ENCODE measurements around the gene HNRNPCL1.
"Not testable (repeated sequence)": the region's sequence is repeated elsewhere in the genome, so short reads cannot be mapped to it uniquely, and the experiment has no call there.

The HNRNPCL1 gene

GRCh38 chr1:12848620-12849019 is at the start of gene HNRNPCL1:
HNRNPCL1 (minus strand) TSS chr1:12848720; CDS start chr1:12848289, 431 bp downstream.
- H3K9me3 ChIP-seq (ENCODE audit: control insufficient read depth in 1 of 2, low read length in 2 of 2); H3K27me3 ChIP-seq (ENCODE audit: low read depth, low read length); H3K4me1 ChIP-seq (ENCODE audit: control insufficient read depth in 1 of 2, insufficient read depth in 2 of 2, low read length in 2 of 2); H3K27ac ChIP-seq (ENCODE audit: low read length); H3K36me3 ChIP-seq (ENCODE audit: control insufficient read depth in 1 of 2, insufficient read depth in 2 of 2, low read length in 2 of 2); H3K4me3 ChIP-seq (ENCODE audit: low read depth in 1 of 2, low read length in 2 of 2): not testable (repeated sequence)

- not testable (repeated sequence) for H3K4me1 ChIP-seq (ENCODE audit: control insufficient read depth in 1 of 2, insufficient read depth in 2 of 2, low read length in 2 of 2); H3K4me3 ChIP-seq (ENCODE audit: low read depth in 1 of 2, low read length in 2 of 2); H3K27ac ChIP-seq (ENCODE audit: low read length); H3K9me3 ChIP-seq (ENCODE audit: control insufficient read depth in 1 of 2, low read length in 2 of 2); H3K27me3 ChIP-seq (ENCODE audit: low read depth, low read length); H3K36me3 ChIP-seq (ENCODE audit: control insufficient read depth in 1 of 2, insufficient read depth in 2 of 2, low read length in 2 of 2)
These were observed 49.6 kb upstream of the HNRNPCL1 start, which contains the start of gene PRAMEF10 for GRCh38 chr1:12898170-12898569. PRAMEF10 (minus strand) TSS chr1:12898270; CDS start chr1:12895847, 2,423 bp downstream.

DNA sequence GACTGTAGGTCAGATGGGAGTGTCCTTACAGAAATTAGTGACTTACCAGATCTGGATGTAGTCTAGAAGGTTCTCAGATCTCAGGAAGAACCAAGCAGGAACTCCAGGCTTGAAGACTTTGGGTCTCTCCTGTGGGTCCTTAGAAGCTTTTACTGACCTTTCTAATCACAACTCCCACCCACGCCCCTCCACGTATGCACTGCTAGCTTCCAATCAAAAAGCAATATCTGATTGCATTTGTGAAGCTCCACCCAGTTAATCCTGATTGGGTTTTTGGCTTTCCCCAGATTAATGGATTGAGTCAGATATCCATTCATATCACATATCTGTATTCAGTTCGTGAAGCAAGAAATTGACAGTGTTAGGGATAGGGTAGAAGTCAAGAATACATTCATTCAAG is 37.6 kb upstream of the HNRNPCL1 start, which contains the start of gene PRAMEF4:
TSS of gene PRAMEF4 (minus strand) at position 101 of the 400 bp plus-strand sequence. CDS start 2,807 bp downstream, outside the sequence.
- H3K4me1 ChIP-seq (ENCODE audit: control insufficient read depth in 1 of 2, insufficient read depth in 2 of 2, low read length in 2 of 2); H3K36me3 ChIP-seq (ENCODE audit: control insufficient read depth in 1 of 2, insufficient read depth in 2 of 2, low read length in 2 of 2); H3K4me3 ChIP-seq (ENCODE audit: low read depth in 1 of 2, low read length in 2 of 2); H3K9me3 ChIP-seq (ENCODE audit: control insufficient read depth in 1 of 2, low read length in 2 of 2); H3K27ac ChIP-seq (ENCODE audit: low read length); H3K27me3 ChIP-seq (ENCODE audit: low read depth, low read length): not testable (repeated sequence)

DNA sequence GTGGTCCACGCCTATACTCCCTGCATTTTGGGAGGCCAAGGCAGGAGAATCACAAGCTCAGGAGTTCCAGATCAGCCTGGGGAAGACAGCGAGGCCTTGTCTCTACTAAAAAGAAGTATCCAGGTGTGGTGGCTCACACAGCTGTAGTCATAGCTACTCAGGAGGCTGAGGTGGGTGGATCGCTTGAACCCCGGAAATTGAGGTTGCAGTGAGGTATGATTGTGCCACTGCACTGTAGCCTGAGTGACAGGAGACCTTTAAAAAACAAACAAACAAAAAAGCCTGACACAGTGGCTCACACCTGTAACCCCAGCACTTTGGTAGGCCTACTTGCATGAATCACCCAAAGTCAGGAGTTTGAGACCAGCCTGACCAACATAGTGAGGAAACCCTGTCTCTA is 29.9 kb upstream of the HNRNPCL1 start:
- not testable (repeated sequence) for H3K36me3 ChIP-seq (ENCODE audit: control insufficient read depth in 1 of 2, insufficient read depth in 2 of 2, low read length in 2 of 2); H3K27me3 ChIP-seq (ENCODE audit: low read depth, low read length); H3K9me3 ChIP-seq (ENCODE audit: control insufficient read depth in 1 of 2, low read length in 2 of 2); H3K4me1 ChIP-seq (ENCODE audit: control insufficient read depth in 1 of 2, insufficient read depth in 2 of 2, low read length in 2 of 2); H3K4me3 ChIP-seq (ENCODE audit: low read depth in 1 of 2, low read length in 2 of 2); H3K27ac ChIP-seq (ENCODE audit: low read length)

- not testable (repeated sequence) for H3K36me3 ChIP-seq (ENCODE audit: control insufficient read depth in 1 of 2, insufficient read depth in 2 of 2, low read length in 2 of 2); H3K4me1 ChIP-seq (ENCODE audit: control insufficient read depth in 1 of 2, insufficient read depth in 2 of 2, low read length in 2 of 2); H3K9me3 ChIP-seq (ENCODE audit: control insufficient read depth in 1 of 2, low read length in 2 of 2); H3K4me3 ChIP-seq (ENCODE audit: low read depth in 1 of 2, low read length in 2 of 2); H3K27ac ChIP-seq (ENCODE audit: low read length); H3K27me3 ChIP-seq (ENCODE audit: low read depth, low read length)
These were observed 14.8 kb upstream of the HNRNPCL1 start for GRCh38 chr1:12863131-12863880.

DNA sequence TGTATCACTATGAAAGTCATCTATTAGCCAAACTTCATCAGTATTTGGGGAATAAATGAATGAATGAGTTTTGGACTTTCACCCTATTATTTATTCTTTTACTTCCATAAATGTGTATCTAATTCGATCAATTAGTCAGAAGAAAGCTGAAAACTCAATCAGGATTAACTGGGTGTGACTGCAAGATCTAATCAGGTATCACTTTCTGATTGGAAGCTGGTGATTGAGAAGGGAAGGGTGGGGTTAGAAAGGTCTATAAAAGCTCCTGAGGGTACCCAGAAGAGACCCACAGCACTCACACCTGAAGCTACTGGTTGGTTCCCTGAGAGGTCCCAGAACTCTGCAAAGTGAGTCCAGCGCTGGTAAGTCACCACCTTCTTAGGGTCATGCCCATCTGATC is 8.3 kb upstream of the HNRNPCL1 start, which contains the start of gene PRAMEF2:
TSS of gene PRAMEF2 (plus strand) at position 301 of the 400 bp plus-strand sequence. CDS start 1,924 bp downstream, outside the sequence.
- H3K27ac ChIP-seq (ENCODE audit: low read length) = not testable (repeated sequence)

DNA sequence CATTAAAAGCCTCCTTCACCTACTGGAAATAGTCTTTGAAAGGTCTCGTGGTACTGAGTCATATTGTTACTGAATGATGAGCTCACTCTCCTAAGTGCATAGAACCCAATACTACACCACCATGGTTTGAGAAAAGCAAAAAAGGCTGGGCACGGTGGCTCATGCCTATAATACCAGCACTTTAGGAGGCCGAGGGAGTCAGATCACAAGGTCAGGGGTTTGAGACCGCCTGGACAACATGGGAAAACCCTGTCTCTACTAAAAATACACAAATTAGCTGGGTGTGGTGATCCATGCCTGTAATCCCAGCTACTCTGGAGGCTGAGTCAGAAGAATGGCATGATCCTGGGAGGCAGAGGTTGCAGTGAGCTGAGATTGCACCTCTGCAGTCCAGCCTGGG is 3.3 kb upstream of the HNRNPCL1 start:
- no peak overlapping the region for H3K27ac ChIP-seq (ENCODE audit: low read length)
- no peaks in the 10 kb centered on the region for H3K9me3 ChIP-seq (ENCODE audit: control insufficient read depth in 1 of 2, low read length in 2 of 2)
- no peak overlapping the region for H3K4me3 ChIP-seq (ENCODE audit: low read depth in 1 of 2, low read length in 2 of 2)
- no peaks in the 10 kb centered on the region for H3K36me3 ChIP-seq (ENCODE audit: control insufficient read depth in 1 of 2, insufficient read depth in 2 of 2, low read length in 2 of 2)
- H3K27me3 ChIP-seq (ENCODE audit: low read depth, low read length) = no peaks in the 10 kb centered on the region
- H3K4me1 ChIP-seq (ENCODE audit: control insufficient read depth in 1 of 2, insufficient read depth in 2 of 2, low read length in 2 of 2) = no peaks in the 10 kb centered on the region

More for the DNA sequence above, 8.3 kb upstream of the HNRNPCL1 start, which contains the start of gene PRAMEF2:
- H3K36me3 ChIP-seq (ENCODE audit: control insufficient read depth in 1 of 2, insufficient read depth in 2 of 2, low read length in 2 of 2); H3K4me3 ChIP-seq (ENCODE audit: low read depth in 1 of 2, low read length in 2 of 2); H3K9me3 ChIP-seq (ENCODE audit: control insufficient read depth in 1 of 2, low read length in 2 of 2); H3K27me3 ChIP-seq (ENCODE audit: low read depth, low read length); H3K4me1 ChIP-seq (ENCODE audit: control insufficient read depth in 1 of 2, insufficient read depth in 2 of 2, low read length in 2 of 2): not testable (repeated sequence)

GRCh38 chr1:12833251-12833650 is 15.3 kb downstream of the HNRNPCL1 start:
- not testable (repeated sequence) for H3K9me3 ChIP-seq (ENCODE audit: control insufficient read depth in 1 of 2, low read length in 2 of 2); H3K27ac ChIP-seq (ENCODE audit: low read length); H3K36me3 ChIP-seq (ENCODE audit: control insufficient read depth in 1 of 2, insufficient read depth in 2 of 2, low read length in 2 of 2); H3K4me3 ChIP-seq (ENCODE audit: low read depth in 1 of 2, low read length in 2 of 2); H3K4me1 ChIP-seq (ENCODE audit: control insufficient read depth in 1 of 2, insufficient read depth in 2 of 2, low read length in 2 of 2); H3K27me3 ChIP-seq (ENCODE audit: low read depth, low read length)

GRCh38 chr1:12831310-12831709 is 17.2 kb downstream of the HNRNPCL1 start, which contains the start of gene PRAMEF11:
PRAMEF11 (minus strand) TSS chr1:12831410; CDS start chr1:12828789, 2,621 bp downstream.
- not testable (repeated sequence) for H3K4me1 ChIP-seq (ENCODE audit: control insufficient read depth in 1 of 2, insufficient read depth in 2 of 2, low read length in 2 of 2); H3K27me3 ChIP-seq (ENCODE audit: low read depth, low read length); H3K4me3 ChIP-seq (ENCODE audit: low read depth in 1 of 2, low read length in 2 of 2); H3K36me3 ChIP-seq (ENCODE audit: control insufficient read depth in 1 of 2, insufficient read depth in 2 of 2, low read length in 2 of 2); H3K27ac ChIP-seq (ENCODE audit: low read length); H3K9me3 ChIP-seq (ENCODE audit: control insufficient read depth in 1 of 2, low read length in 2 of 2)

DNA sequence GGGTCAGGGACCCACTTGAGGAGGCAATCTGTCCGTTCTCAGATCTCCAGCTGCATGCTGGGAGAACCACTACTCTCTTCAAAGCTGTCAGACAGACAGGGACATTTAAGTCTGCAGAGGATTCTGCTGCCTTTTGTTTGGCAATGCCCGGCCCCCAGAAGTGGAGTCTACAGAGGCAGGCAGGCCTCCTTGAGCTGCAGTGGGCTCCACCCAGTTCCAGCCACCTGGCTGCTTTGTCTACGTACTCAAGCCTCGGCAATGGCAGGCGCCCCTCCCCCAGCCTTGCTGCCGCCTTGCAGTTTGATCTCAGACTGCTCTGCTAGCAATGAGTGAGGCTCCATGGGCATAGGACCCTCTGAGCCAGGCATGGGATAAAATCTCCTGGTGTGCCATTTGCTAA is 29.5 kb downstream of the HNRNPCL1 start:
- H3K27me3 ChIP-seq (ENCODE audit: low read depth, low read length); H3K36me3 ChIP-seq (ENCODE audit: control insufficient read depth in 1 of 2, insufficient read depth in 2 of 2, low read length in 2 of 2); H3K27ac ChIP-seq (ENCODE audit: low read length); H3K4me3 ChIP-seq (ENCODE audit: low read depth in 1 of 2, low read length in 2 of 2); H3K9me3 ChIP-seq (ENCODE audit: control insufficient read depth in 1 of 2, low read length in 2 of 2); H3K4me1 ChIP-seq (ENCODE audit: control insufficient read depth in 1 of 2, insufficient read depth in 2 of 2, low read length in 2 of 2): not testable (repeated sequence)

DNA sequence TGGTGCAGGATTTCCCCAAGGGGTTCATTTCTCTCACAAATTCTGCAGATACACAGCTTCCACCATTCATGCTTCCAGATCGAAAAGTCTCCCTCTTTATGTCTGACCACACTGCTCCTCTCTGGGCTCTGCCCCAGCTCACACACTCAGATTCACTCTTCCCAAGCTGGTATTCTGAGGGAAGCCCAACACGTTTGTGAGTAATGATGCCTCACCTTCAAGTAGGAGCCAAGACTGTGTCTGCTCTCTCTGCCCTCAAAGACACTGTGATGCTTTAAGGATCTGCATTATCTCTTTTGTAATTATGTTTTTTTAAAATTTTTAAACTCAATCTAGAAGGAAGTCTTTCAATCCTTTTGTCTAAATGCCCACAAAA is 37.1 kb downstream of the HNRNPCL1 start:
- H3K36me3 ChIP-seq (ENCODE audit: control insufficient read depth in 1 of 2, insufficient read depth in 2 of 2, low read length in 2 of 2) = no peaks in the 10 kb centered on the region
- no peaks in the 10 kb centered on the region for H3K9me3 ChIP-seq (ENCODE audit: control insufficient read depth in 1 of 2, low read length in 2 of 2)
- H3K4me3 ChIP-seq (ENCODE audit: low read depth in 1 of 2, low read length in 2 of 2) = no peak overlapping the region
- H3K4me1 ChIP-seq (ENCODE audit: control insufficient read depth in 1 of 2, insufficient read depth in 2 of 2, low read length in 2 of 2) = no peaks in the 10 kb centered on the region
- no peaks in the 10 kb centered on the region for H3K27me3 ChIP-seq (ENCODE audit: low read depth, low read length)
- H3K27ac ChIP-seq (ENCODE audit: low read length) = no peak overlapping the region

All from muscle layer of duodenum (tissue), 2 donors.